HG03575 (cell line): Measurements from ENCODE around the gene SUPT6H.
"Not testable (repeated sequence)": the region's sequence is repeated elsewhere in the genome, so short reads cannot be mapped to it uniquely, and the experiment has no call there.

Experiments used
- ATAC-seq: cut with Tn5 transposase; IDR thresholded peaks from one replicate; pipeline ENCODE4 v1.9.1; 2021; ENCODE audit not compliant: unreplicated experiment, insufficient number of reproducible peaks, low FRiP score; ENCODE audit errors: extremely low read depth

Gene SUPT6H

GRCh38 chr17:28714281-28714680 is 52.3 kb downstream of the SUPT6H start:
- no peak for ATAC-seq

- ATAC-seq, result no peak
Measured at GRCh38 chr17:28715217-28715616, 53.2 kb downstream of the SUPT6H start.

GRCh38 chr17:28716740-28717577 is 55.0 kb downstream of the SUPT6H start:
- ATAC-seq, result no peak

GRCh38 chr17:28717578-28718332 is 55.8 kb downstream of the SUPT6H start, which contains the start of gene RAB34:
Gene RAB34 (minus strand): TSS chr17:28717868. CDS start chr17:28717266, 602 bp downstream.
- no peak for ATAC-seq

- ATAC-seq, result no peak
Measured at GRCh38 chr17:28718333-28719020, 56.5 kb downstream of the SUPT6H start.

GRCh38 chr17:28719021-28719433 is 57.0 kb downstream of the SUPT6H start:
- no peak for ATAC-seq

- no peak for ATAC-seq
Measured at GRCh38 chr17:28720247-28720996, 58.4 kb downstream of the SUPT6H start.

GRCh38 chr17:28720997-28721329 is 59.0 kb downstream of the SUPT6H start:
- ATAC-seq, result not testable (repeated sequence)

- ATAC-seq, result no peak
Measured at GRCh38 chr17:28722417-28723158, 60.6 kb downstream of the SUPT6H start.

GRCh38 chr17:28723159-28723835 is 61.3 kb downstream of the SUPT6H start:
- no peak for ATAC-seq

- ATAC-seq, result not testable (repeated sequence)
Measured at GRCh38 chr17:28723836-28724499, 62.0 kb downstream of the SUPT6H start.

GRCh38 chr17:28724500-28725165 is 62.6 kb downstream of the SUPT6H start:
- no peak for ATAC-seq

- ATAC-seq, result no peak
Measured at GRCh38 chr17:28725166-28725659, 63.2 kb downstream of the SUPT6H start.

- no peak for ATAC-seq
Measured at GRCh38 chr17:28725660-28726225, 63.7 kb downstream of the SUPT6H start.

- no peak for ATAC-seq
Measured at GRCh38 chr17:28726226-28726626, 64.2 kb downstream of the SUPT6H start, which contains the start of gene TLCD1. Gene TLCD1 (minus strand): TSS chr17:28726233. CDS start chr17:28726097, 136 bp downstream.
